ENCODE data around the gene RHOA.

DNA sequence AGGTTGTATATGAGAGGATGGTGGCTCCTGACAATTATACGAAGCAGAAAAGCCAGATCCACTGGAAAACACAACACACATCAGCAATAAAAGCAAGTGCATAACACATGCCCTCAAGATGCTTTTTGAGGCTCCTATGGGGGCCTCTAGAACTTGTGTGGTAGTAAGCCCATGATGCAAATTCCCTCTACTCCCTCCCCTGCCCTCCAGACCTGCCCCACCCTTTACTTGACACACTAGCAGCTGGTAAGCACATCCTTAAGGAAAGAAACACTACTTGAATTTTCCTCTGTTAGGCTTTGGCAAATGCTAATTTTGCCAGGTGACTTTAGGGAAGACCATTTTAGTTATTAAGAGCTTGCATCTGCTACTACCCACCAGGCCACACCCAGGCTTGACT is 101.1 kb downstream of the RHOA start:
- no peak for TF ChIP-seq CTCF (IDR thresholded peaks at IDR 0.05; ENCODE audit: low read depth, low read length, poor library complexity, severe bottlenecking)
- no peak for TF ChIP-seq EZH2phosphoT487 (IDR thresholded peaks at IDR 0.05; ENCODE audit: borderline replicate concordance, low read length)
